HG02798 (cell line): ENCODE data around the gene TMEM97.

Experiments
- ATAC-seq: cut with Tn5 transposase; IDR thresholded peaks from one replicate; pipeline ENCODE4 v1.9.1; 2021; ENCODE audit warnings: mild to moderate bottlenecking; ENCODE audit not compliant: unreplicated experiment, poor library complexity

The TMEM97 gene

GRCh38 chr17:28363776-28364650 lies 45.0 kb downstream of the TMEM97 start:
- ATAC-seq = no peak

- ATAC-seq = no peak
These were observed 45.8 kb downstream of the TMEM97 start, which contains the start of gene SEBOX for GRCh38 chr17:28364665-28365363. Gene SEBOX, minus strand, starts transcription at chr17:28365199. Its CDS starts 48 bp downstream, at chr17:28365151.

- ATAC-seq = no peak
These were observed 46.5 kb downstream of the TMEM97 start for GRCh38 chr17:28365487-28365886.

GRCh38 chr17:28366605-28367004 lies 47.6 kb downstream of the TMEM97 start:
- no peak for ATAC-seq

DNA sequence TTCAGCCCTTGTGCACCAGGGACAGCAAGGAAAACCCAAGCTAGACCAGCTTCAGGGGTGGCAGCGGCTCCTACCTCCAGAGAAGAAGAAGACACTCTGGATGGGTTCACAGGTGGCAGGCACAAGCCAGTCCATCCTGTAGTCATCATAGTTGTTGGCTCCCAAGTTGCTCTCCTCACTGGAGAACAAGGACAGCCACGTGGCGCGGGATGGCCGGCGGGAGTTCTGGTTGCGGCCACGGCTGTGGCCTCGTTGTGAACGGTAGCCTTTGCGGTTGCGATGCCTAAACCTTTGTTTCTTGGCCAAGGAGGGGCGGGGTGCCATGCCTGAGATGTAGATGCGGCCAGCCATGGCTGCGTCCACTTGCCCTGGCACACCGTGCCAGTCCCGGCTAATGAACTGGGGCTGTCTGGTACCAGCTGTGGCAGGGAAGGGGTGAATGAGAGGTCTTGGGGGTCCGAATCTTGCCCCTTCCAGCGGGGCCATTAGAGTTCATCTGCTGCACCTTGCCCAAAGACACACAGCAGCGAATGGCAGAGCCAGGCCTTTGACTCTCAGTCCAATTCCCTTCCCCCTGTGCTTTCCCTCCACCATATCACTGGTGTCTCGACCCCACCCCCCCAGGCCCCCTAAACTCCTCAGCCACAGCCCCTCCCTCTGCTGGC lies 48.8 kb downstream of the TMEM97 start:
- no peak for ATAC-seq

- ATAC-seq = no peak
These were observed 49.4 kb downstream of the TMEM97 start for GRCh38 chr17:28368306-28368831.

DNA sequence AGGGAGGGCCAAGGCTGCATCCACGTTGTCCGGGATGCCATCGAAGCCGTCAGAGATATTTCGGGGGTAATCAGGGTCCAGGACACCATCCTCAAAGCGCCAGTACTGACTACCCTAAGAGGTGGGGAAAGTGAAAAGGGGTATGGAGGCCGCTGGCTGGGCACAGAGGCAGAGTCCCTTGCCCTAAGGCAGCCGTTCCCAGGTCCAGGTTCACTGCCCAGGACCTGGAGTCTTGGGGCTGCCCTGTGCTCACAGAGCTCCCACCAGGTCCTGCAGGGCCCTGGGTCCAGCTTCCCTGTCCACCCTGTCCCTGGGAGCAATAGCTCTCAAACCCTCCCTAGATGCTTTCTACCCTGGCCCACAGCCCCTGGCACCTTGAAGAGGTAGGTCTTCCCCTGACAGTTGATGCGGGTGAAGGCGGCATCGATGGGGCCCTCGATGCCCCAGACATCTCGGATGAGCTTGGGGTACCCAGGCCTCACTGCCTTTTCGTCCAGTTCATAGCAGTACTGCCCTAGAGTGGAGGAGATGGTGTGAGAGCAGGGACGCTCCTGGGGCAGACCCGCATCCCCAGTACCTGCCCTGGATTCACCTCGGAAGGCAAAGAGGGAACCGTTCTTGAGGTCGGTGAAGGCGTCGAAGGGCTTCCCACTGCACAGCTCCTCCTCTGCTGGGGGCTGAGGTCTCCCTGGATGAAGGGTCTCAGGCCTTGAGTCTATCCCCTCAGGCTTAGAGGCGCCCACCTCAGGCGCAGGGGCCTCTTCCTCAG lies 50.1 kb downstream of the TMEM97 start:
- ATAC-seq = no peak

- ATAC-seq = no peak
These were observed 50.7 kb downstream of the TMEM97 start for GRCh38 chr17:28369684-28370034.

GRCh38 chr17:28370035-28370743 lies 51.2 kb downstream of the TMEM97 start, which contains the start of gene VTN:
Gene VTN, minus strand, starts transcription at chr17:28370307. Its CDS starts 104 bp downstream, at chr17:28370203.
- no peak for ATAC-seq

- ATAC-seq = no peak
These were observed 51.7 kb downstream of the TMEM97 start for GRCh38 chr17:28370744-28371103.

GRCh38 chr17:28371245-28372202 lies 52.5 kb downstream of the TMEM97 start, which contains the start of gene SARM1:
Gene SARM1, plus strand, starts transcription at chr17:28371694. Its CDS starts 339 bp downstream, at chr17:28372033.
- peak; percentile 87 for ATAC-seq

- peak; percentile 15 for ATAC-seq
These were observed 53.4 kb downstream of the TMEM97 start for GRCh38 chr17:28372203-28372944.

- no peak for ATAC-seq
These were observed 53.9 kb downstream of the TMEM97 start for GRCh38 chr17:28372945-28373274.
